GM19467 (cell line): ENCODE data around the gene IL3RA.

Source experiments
- ATAC-seq: cut with Tn5 transposase; IDR thresholded peaks from one replicate; pipeline ENCODE4 v1.9.1; 2021; ENCODE audit warnings: mild to moderate bottlenecking, moderate library complexity; ENCODE audit not compliant: unreplicated experiment

The IL3RA gene

DNA sequence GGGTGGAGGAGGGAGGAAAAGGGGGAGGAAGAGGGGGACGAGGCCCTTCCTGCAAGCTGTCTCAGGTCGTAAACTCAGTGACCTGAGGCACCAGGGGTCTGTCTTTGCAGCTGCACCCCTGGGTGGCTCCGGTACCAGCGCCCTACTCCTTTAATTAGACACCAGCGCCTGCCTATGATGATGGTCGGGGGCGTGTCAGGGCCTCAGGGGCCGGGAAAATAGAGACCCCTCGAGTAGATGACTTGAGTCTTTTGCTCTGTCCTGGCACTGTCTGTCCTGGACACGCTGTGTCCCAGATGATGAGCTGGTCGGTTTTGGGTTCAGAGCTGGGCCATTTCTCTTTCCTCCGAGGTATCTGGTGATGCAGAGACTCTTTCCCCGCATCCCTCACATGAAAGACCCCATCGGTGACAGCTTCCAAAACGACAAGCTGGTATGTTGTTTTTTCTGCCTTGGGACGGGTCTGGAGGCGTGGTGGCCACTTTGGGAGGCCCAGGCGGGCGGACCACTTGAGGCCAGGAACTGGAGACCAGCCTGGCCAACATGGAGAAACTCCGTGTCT, 44.2 kb downstream of the IL3RA start:
- no peak for ATAC-seq

DNA sequence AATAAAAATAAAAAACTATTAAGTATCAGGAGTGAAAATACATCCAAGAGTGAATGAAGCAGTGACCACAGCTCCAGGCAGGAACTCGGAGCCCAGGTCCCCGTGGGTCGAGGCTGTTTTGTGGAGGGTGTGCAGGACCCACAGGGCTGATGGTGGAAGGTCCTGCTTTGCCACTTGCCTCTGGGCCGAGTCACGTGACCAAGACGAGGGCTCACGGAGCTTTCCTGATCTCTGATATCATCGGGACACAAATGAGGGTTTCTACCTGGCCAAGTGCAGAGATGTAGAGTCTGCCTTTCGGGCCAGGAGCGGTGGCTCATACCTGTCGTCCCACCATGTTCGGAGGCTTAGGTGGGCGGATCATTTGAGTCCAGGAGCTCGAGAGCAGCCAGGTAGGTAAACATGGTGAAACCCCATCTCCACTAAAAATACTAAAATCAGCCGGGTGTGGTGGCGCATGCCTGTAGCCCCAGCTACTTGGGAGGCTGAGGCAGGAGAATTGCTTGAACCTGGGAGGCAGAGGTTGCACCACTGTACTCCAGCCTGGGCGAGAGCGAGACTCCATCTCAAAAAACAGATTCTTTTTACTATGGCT, 48.2 kb downstream of the IL3RA start:
- no peak for ATAC-seq

DNA sequence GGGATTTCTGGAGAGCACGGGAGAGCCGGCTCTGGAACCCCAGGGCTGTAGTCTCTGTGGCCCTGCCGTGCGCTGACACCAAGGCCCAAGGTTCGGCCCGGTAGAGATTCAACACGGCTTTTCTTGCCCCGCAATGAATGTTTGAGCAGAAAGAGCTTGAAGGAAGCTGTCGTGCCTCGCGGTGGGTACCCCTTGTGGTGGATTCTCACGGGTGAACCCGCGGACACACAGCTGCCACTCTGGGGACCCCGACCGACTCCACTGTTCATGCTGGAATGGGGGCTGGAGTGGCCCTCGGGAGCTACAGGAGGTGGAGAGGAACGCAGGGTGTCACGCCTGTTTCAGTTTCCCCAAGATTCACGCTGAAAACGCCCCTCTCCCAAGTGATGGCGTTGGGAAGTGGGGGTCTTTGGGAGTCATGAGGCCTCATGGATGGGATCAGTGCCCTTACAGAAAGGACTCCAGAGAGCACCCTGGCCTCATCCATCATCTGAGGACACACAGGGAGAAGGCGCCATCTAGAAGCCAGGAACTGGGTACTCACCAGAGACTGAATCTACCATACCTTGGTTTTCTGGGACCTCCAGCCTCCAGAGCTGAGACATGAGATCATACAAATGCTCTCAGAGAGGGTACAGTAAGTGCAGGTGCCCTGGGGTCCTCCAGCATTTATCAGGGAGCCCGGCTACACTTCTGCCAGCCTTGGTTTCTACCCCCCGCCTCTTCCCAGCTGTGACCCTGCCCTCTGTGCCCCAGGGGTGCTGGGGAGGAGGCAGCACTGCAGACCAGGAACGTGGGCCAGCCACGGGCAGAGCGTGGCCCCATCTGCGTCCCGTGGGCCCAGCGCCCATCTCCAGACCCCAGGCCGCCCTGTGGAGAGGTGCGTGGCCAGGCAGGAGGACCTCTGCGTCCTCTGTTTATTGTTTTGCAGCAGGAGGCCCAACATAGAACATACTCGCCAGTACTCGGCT, 49.0 kb downstream of the IL3RA start:
- no peak for ATAC-seq

GRCh38 chrX:1386338-1387127, 49.9 kb downstream of the IL3RA start:
- ATAC-seq: no peak

DNA sequence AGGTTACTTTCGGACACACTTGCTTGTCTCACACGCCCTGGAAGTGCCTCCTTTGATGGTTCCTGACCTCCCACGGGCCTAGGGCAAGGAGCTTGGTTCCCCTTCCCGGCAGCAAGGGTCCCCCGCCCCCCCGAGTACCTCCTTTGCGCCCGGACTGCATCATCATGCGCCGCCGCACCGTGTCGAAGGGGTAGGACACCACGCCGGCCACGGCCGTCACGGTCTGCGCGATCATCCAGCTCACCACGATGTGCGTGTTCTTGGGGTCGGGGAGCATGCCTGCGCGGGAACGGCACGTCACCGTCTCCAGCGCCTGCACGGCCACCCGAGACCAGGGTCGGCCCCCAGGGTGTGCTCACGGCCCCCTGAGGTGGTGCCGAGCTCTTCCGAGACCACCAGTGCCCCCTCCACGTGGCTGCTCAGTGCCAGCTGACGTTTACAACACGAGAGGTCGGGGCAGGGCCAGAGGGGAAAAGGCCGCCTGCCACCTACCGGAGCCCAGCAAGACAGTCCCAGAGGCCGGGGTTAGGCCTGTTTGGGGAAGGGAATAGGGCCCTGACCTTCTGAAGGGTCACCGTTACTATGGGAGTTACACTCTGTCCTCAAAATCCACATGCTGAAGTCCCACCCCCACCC, 50.7 kb downstream of the IL3RA start:
- no peak for ATAC-seq

GRCh38 chrX:1388651-1389050, 52.1 kb downstream of the IL3RA start:
- ATAC-seq: no peak

DNA sequence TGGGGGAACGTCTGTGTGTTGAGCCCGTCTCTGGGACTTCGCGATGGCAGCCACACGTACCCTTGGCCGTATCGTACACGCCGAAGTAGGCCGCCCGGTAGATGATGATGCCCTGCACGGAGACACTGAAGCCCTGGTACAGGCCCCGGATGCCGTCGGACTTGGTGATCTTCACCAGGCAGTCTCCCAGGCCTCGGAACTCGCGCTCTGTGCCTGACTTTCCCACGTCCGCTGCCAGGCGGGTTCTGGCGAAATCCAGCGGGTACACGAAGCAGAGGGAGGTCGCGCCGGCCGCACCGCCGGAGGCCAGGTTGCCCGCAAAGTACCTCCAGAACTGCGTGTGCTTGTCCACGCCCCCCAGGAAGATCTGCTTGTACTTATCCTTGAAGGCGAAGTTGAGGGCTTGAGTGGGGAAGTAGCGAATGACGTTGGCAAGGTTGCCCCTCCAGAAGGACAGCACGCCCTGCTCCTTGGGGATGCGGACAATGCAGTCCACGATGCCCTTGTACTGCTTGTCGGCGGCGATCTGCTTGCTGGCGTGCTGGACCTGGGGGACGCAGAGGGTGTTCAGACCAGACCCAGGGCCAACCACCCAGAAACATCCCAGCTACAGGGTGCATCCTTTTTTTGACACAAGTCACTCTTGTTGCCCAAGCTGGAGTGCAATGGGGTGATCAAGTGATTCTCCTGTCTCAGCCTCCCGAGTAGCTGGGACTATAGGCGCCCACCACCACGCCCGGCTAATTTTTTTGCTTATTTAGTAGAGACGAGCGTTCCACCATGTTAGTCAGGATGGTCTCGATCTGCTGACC, 52.8 kb downstream of the IL3RA start:
- ATAC-seq: no peak

- no peak for ATAC-seq
Measured at GRCh38 chrX:1389993-1390285, 53.4 kb downstream of the IL3RA start.

- ATAC-seq: no peak
Measured at GRCh38 chrX:1390621-1391369, 54.2 kb downstream of the IL3RA start.

- no peak for ATAC-seq
Measured at GRCh38 chrX:1391370-1391706, 54.8 kb downstream of the IL3RA start.

DNA sequence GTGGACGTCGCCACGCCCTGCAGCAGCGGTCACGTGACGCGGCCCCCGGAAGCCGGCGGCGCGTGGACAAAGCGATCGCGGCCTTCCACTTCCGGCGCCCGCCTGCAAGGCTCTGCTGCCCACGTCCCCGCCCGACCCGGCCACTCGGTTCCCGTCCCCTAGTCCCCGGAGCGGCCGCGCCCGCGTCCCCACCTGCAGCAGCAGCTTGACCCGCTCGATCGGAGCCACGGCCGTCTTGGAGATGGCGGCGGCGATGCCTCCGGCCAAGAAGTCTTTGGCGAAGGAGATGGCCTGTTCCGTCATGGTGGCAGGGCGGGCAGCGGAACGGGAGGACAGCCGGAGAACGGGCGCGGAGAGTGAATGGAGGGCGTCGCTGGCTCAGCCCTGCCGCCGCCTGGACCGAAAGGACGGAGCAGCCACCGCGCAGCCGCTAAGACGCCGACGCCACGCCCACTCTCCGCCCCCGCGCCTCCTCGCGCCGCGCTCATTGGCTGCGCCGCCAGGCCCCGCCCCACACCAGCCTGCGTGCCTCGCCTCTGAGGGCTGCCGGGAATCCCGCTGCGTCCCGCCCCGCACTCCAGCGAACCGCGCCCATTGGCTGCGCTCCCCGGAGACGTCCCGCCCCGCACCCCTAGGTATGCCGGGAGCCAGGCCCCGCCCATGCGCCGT, 55.3 kb downstream of the IL3RA start, which contains the start of gene SLC25A6:
SLC25A6 (minus strand) TSS at position 407 of the 669 bp plus-strand sequence; CDS start at position 303, 104 bp downstream.
- peak; percentile 93 for ATAC-seq

- ATAC-seq: peak; percentile 24
Measured at GRCh38 chrX:1392376-1393068, 55.9 kb downstream of the IL3RA start.

DNA sequence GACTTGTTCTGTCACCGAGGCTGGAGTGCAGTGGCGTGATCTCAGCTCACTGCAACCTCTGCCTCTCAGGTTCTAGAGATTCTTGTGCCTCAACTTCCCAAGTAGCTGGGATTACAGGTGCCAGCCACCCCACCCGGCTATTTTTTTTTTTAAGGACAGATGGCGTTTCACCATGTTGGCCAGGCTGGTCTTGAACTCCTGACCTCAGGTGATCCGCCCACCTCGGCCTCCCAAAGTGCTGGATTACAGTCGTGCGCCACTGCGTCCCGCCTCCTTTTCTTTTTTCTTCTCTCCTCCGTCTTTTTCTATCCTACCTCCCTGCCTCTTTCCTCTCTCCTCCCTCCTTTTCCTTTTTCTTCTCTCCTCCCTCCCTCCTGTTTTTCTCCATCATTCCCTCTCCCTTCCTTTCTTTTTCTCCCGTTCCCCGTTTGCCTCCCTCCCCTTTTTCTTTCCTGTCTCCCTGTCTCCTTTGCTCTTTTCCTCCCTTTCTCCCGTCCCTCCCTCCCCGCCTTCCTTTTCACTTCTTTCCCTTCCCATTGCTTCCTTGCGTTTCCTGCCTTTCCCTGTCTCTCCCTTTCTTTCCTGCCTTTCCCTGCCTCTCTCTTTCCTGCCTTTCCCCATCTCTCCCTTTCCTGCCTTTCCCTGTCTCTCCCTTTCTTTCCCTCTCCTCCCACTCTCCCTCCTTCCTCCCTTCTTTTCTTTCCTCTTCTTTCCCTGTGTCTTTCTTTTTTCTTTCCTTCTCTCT, 57.5 kb downstream of the IL3RA start:
- ATAC-seq: no peak

DNA sequence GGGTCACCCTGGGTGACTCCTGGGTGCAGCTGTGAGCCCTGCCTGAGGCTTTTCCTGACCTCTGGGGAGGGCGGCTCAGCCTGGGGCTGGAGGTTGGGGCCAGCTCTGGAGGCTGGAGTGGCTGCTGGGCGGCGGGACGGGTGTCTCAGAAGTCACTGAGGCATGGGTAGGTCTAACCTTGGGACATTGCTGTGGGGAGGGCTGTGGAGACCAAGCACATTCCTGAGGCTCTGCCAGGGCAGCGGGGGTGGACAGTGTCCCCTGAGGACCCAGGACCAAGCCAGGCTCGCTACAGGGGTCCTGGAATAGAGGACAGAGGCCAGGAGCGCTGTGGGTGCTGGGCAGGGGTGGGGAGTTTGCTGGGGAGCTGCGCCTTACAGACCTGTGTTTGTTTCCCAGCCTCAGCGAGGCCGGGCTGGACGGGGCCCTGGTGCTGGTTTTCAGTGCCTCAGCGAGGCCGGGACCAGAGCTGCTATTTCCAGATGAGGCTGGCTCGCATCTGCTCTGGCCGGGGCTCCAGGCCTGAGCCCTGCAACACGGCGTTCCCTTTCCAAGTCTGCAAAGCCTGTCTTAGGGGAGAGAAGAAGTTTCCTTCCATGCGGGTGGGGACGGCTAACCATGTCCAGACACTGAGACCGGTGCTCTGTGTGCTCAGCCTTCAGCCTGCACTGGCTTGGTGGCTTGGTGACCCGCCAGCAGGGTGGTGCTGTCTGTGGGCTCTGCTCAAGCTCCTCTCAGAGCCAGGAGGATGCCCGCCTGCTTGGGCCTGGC, 58.3 kb downstream of the IL3RA start:
- no peak for ATAC-seq

DNA sequence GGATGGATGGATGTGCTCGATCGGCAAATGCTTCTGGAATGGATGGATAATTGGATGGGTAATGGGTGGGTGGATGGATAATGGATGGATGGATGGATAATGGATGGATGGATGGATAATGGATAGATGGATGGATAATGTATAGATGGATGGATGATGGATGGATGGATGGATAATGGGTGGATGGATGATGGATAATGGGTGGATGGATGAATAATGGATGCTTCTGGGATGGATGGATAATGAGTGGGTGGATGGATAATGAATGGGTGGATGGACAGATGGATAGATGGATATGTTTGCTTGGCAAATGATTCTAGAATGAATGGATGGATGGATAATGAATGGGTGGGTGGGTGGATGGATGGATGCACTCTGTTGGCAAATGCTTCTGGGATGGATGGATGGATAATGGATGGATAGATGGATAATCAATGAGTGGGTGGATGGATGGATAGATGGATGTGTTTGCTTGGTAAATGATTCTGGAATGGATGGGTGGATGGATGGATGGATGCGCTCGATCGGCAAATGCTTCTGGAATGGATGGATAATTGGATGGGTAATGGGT, 59.1 kb downstream of the IL3RA start:
- no peak for ATAC-seq

DNA sequence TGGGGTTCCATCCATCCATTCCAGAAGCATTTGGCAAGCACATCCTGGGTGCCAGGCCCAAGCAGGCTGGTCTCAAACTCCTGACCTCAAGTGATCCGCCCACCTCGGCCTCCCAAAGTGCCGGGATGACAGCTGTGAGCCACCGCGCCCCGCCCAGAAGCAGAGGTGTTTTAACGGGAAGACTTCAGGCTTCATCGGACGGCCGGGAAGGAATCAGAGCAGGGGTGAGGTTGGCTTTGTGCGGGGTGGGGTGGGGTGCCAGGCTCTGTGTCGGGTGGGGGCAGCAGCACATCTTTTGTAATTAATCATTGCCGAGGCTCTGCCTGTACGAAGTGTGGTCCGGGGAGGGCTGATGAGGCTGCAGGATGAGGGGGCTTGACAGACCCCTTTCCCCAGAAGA, 60.4 kb downstream of the IL3RA start:
- no peak for ATAC-seq
